Prostate gland (tissue), 2 donors: ENCODE results near the gene LITAFD.

ENCODE experiments used
- CTCF ChIP-seq, 4 experiments: fragments of 200-600 bp in 2 of 4; fragments of 450-650 bp in 2 of 4; sonication (generic) in 2 of 4; IDR thresholded peaks; 1 replicate in 3 of 4; 2 replicates in 1 of 4; pipeline ENCODE4 v1.5.1; 2016 to 2019; ENCODE audit warnings: antibody characterized with exemption in 4 of 4, mild to moderate bottlenecking in 2 of 4, moderate library complexity in 2 of 4
- POLR2AphosphoS5 ChIP-seq: sonication (generic); formaldehyde crosslinking; IDR thresholded peaks from one replicate; pipeline ENCODE4 v1.6.1; 2017; ENCODE audit warnings: antibody characterized with exemption

GRCh38 chr16:8900343-8900742 lies 18.2 kb downstream of the LITAFD start:
- TF ChIP-seq POLR2AphosphoS5: no peak
- no peak for TF ChIP-seq CTCF (IDR thresholded peaks at IDR 0.05)
